T-helper 22 cell (primary cell): ENCODE measurements around the gene KRCC1.

Experiments
- DNase-seq: peaks from one replicate; pipeline ENCODE4 v3.0.0-alpha.2; 2020; ENCODE audit warnings: low read depth

The KRCC1 gene

GRCh38 chr2:88055371-88056128 is at the start of gene KRCC1:
Gene KRCC1, minus strand, starts transcription at chr2:88055783. Its CDS starts 27,220 bp downstream, at chr2:88028563.
- peak; percentile 93 for DNase-seq

- DNase-seq, result no peak
These were observed 44.9 kb upstream of the KRCC1 start for GRCh38 chr2:88100489-88100858.

GRCh38 chr2:88099798-88100488 is 44.4 kb upstream of the KRCC1 start:
- no peak for DNase-seq

- no peak for DNase-seq
These were observed 42.9 kb upstream of the KRCC1 start for GRCh38 chr2:88098558-88098900.

GRCh38 chr2:88097891-88098557 is 42.4 kb upstream of the KRCC1 start:
- no peak for DNase-seq

- no peak for DNase-seq
These were observed 41.6 kb upstream of the KRCC1 start for GRCh38 chr2:88097192-88097591.

- no peak for DNase-seq
These were observed 41.1 kb upstream of the KRCC1 start for GRCh38 chr2:88096708-88097107.

- DNase-seq, result no peak
These were observed 39.4 kb upstream of the KRCC1 start for GRCh38 chr2:88095022-88095421.

- no peak for DNase-seq
These were observed 37.2 kb upstream of the KRCC1 start for GRCh38 chr2:88092773-88093172.

GRCh38 chr2:88091943-88092342 is 36.4 kb upstream of the KRCC1 start:
- no peak for DNase-seq

GRCh38 chr2:88090446-88091283 is 35.1 kb upstream of the KRCC1 start:
- no peak for DNase-seq

- DNase-seq, result no peak
These were observed 33.4 kb upstream of the KRCC1 start for GRCh38 chr2:88088999-88089398.

GRCh38 chr2:88087763-88088162 is 32.2 kb upstream of the KRCC1 start:
- no peak for DNase-seq

- no peak for DNase-seq
These were observed 31.5 kb upstream of the KRCC1 start for GRCh38 chr2:88087073-88087472.

- no peak for DNase-seq
These were observed 30.8 kb upstream of the KRCC1 start for GRCh38 chr2:88086401-88086800.

GRCh38 chr2:88085602-88086001 is 30.0 kb upstream of the KRCC1 start:
- no peak for DNase-seq

- DNase-seq, result no peak
These were observed 29.5 kb upstream of the KRCC1 start for GRCh38 chr2:88085099-88085498.

GRCh38 chr2:88082781-88083180 is 27.2 kb upstream of the KRCC1 start:
- no peak for DNase-seq

- DNase-seq, result no peak
These were observed 26.5 kb upstream of the KRCC1 start for GRCh38 chr2:88081924-88082608.

GRCh38 chr2:88080545-88080944 is 25.0 kb upstream of the KRCC1 start:
- DNase-seq, result no peak

- no peak for DNase-seq
These were observed 23.1 kb upstream of the KRCC1 start for GRCh38 chr2:88078643-88079172.
